Lower lobe of right lung (tissue), 2 donors: Measurements from ENCODE around the gene PTPRM. TPM values are rescaled to one million over a fixed set of nuclear protein-coding genes. Genes with fewer than 3 reads are reported as not detected.

ENCODE experiments used
- ATAC-seq, 2 donors: fragments of 200-7000 bp; cut with Tn5 transposase; one replicate each; pipeline ENCODE4 v1.9.1; 2020 to 2022; ENCODE audit warnings: mild to moderate bottlenecking in 2 of 2, moderate library complexity in 2 of 2
- DNase-seq: peaks from one replicate; pipeline ENCODE4 v3.0.0-alpha.2; 2020
- H3K27ac ChIP-seq: fragments of 200-600 bp; one replicate; pipeline ENCODE4 v1.8.0; 2022
- H3K27me3 ChIP-seq: fragments of 200-600 bp; one replicate; pipeline ENCODE4 v1.8.0; 2022; ENCODE audit warnings: low read depth
- H3K36me3 ChIP-seq: fragments of 200-600 bp; one replicate; pipeline ENCODE4 v1.8.0; 2022; ENCODE audit warnings: mild to moderate bottlenecking
- H3K4me1 ChIP-seq: fragments of 200-600 bp; one replicate; pipeline ENCODE4 v1.8.0; 2022
- H3K4me3 ChIP-seq: fragments of 200-600 bp; one replicate; pipeline ENCODE4 v1.8.0; 2022; ENCODE audit warnings: mild to moderate bottlenecking
- H3K9me3 ChIP-seq: fragments of 200-600 bp; one replicate; pipeline ENCODE4 v1.8.0; 2022
- intact Hi-C: fragments of 100-400 bp; cut with DNase I; formaldehyde crosslinking; loops from one replicate; pipeline ENCODE4 v1.11.0; 2022
- total RNA-seq: library from RNA; stranded (reverse); fragmentation: NEBNext Ultra II Directional; extraction: Animal tissue kit (Norgen Biotek cat#: 25700); gene quantifications from one replicate; pipeline ENCODE4 v1.2.1, GENCODE V29; 2021
- TF ChIP-seq, protein P1 (sequence below): fragments of 200-600 bp; IDR thresholded peaks from one replicate; pipeline ENCODE4 v1.8.0; 2022; ENCODE audit warnings: antibody characterized with exemption, mild to moderate bottlenecking
- donor health status: DM: no; HTN: yes; CAD: no; lungs with severe emphysema.

Gene PTPRM
- total RNA-seq, 1 donor from 2014 or later, result 85.2 TPM

GRCh38 chr18:7645756-7646155, 78.6 kb downstream of the PTPRM start:
- ATAC-seq (no peak), DNase-seq (no peak)
- Histone ChIP-seq H3K27ac (no peak overlapping the region), H3K4me1 (peaks cover 12% of the 10 kb centered on the region), H3K36me3 (no peaks in the 10 kb centered on the region), H3K9me3 (no peaks in the 10 kb centered on the region), H3K27me3 (no peaks in the 10 kb centered on the region), H3K4me3 (no peak overlapping the region)
- TF ChIP-seq, protein P1, sequence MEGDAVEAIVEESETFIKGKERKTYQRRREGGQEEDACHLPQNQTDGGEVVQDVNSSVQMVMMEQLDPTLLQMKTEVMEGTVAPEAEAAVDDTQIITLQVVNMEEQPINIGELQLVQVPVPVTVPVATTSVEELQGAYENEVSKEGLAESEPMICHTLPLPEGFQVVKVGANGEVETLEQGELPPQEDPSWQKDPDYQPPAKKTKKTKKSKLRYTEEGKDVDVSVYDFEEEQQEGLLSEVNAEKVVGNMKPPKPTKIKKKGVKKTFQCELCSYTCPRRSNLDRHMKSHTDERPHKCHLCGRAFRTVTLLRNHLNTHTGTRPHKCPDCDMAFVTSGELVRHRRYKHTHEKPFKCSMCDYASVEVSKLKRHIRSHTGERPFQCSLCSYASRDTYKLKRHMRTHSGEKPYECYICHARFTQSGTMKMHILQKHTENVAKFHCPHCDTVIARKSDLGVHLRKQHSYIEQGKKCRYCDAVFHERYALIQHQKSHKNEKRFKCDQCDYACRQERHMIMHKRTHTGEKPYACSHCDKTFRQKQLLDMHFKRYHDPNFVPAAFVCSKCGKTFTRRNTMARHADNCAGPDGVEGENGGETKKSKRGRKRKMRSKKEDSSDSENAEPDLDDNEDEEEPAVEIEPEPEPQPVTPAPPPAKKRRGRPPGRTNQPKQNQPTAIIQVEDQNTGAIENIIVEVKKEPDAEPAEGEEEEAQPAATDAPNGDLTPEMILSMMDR, result no peak
- intact Hi-C loops, result no loop called here

DNA sequence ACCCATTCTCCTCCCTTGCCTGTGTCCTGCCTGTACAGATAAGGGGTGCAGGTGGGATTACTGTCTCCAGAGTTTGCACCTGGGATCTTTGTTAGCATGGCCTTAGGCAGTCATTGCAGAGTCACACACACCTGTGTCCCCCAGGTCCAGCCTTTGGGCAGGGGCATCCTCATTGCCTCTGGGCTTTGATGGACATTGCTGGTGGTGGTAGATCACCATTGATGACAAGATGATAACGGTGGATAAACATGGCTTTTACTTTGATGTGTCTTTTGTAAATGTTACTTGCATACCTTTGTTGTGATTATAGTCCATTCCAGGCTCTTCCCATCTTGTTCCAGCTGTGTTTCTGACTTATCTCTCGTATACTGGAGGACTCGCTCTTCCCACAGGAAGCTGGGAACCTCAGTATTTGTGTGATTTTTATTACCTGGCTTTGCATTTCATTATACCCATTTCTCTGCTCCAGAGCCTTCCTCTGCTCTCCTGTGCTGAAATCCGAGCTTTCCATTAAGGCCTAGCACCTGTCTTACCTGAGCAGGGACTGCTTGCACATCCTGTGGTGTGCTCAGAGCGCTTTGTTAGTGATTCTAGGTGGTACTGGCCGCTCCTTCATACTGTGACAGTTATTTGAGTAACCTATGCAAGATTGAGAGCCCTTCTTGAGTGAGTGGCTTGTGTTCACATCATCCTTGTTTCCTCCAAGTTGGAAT, 79.2 kb downstream of the PTPRM start:
- no peak for DNase-seq
- TF ChIP-seq, protein P1, result no peak
- Histone ChIP-seq H3K27me3 (no peaks in the 10 kb centered on the region), H3K9me3 (no peaks in the 10 kb centered on the region), H3K4me3 (no peak overlapping the region), H3K27ac (no peak overlapping the region), H3K4me1 (peaks cover 12% of the 10 kb centered on the region), H3K36me3 (no peaks in the 10 kb centered on the region)
- intact Hi-C loops, result no loop called here
- ATAC-seq, result no peak

DNA sequence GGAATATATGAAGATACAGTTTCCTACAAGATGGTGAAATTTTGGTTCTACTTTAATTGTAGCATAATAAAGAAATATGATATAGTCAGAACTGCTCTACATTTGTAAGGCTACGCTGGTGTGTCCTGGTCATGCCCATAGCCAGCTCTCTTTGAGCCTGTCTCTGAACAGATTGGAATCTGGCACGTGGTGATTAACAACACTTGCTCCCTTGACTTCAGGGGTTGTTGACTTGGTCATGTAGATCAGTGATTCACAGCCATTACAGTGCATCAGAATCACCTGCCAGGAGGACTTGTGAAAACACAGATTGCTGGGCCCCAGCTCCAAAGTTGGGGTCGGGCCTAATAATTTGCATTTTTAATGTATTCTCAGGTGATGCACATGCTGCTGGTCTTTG, 80.4 kb downstream of the PTPRM start:
- intact Hi-C loops, result no loop called here
- H3K36me3 ChIP-seq, result no peaks in the 10 kb centered on the region
- peaks cover 12% of the 10 kb centered on the region for H3K4me1 ChIP-seq
- H3K27ac ChIP-seq, result no peak overlapping the region
- no peaks in the 10 kb centered on the region for H3K9me3 ChIP-seq
- H3K4me3 ChIP-seq, result no peak overlapping the region
- TF ChIP-seq, protein P1, result no peak
- ATAC-seq, result no peak
- DNase-seq, result no peak
- no peaks in the 10 kb centered on the region for H3K27me3 ChIP-seq

DNA sequence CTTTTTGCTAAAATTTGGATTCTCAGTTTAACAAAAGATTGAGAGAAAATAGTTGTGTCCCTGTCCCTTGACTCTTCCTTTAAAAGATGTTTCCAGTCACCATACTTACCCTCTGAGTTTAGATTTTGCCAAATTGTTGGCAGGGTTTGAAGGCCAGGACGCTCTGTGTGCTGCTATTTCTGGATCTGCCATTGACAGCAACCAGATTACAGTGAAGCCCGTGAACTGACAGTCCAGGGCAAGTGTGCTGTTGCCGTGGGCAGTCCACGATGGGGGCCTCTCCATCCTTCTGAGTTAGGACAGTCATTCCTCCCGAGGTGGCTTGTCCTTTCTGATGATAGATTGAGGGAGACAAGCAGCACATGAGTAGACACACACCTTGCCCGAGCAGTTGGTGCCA, 89.9 kb downstream of the PTPRM start:
- Histone ChIP-seq H3K9me3 (no peaks in the 10 kb centered on the region), H3K36me3 (no peaks in the 10 kb centered on the region), H3K4me3 (no peak overlapping the region), H3K27ac (no peak overlapping the region), H3K27me3 (no peaks in the 10 kb centered on the region), H3K4me1 (peaks cover 9% of the 10 kb centered on the region)
- TF ChIP-seq, protein P1, result no peak
- intact Hi-C loops, result no loop called here
- peak; percentile 25 to 32 for ATAC-seq
- DNase-seq, result no peak

GRCh38 chr18:7657937-7658336, 90.8 kb downstream of the PTPRM start:
- TF ChIP-seq, protein P1, result no peak
- Histone ChIP-seq H3K27me3 (no peaks in the 10 kb centered on the region), H3K27ac (no peak overlapping the region), H3K36me3 (no peaks in the 10 kb centered on the region), H3K4me3 (no peak overlapping the region), H3K9me3 (no peaks in the 10 kb centered on the region), H3K4me1 (peaks cover 9% of the 10 kb centered on the region)
- no peak for ATAC-seq
- intact Hi-C loops, result no loop called here
- DNase-seq, result no peak
